NCI-H446 (cell line): ENCODE data around the gene LPCAT2.

Experiments used
- DNase-seq, 2 experiments: peaks; one replicate each; lab custom pipeline; 2025; lab: John Stamatoyannopoulos, UW

Gene LPCAT2

GRCh38 chr16:55555436-55555835, 46.6 kb downstream of the LPCAT2 start:
- DNase-seq = no peak

DNA sequence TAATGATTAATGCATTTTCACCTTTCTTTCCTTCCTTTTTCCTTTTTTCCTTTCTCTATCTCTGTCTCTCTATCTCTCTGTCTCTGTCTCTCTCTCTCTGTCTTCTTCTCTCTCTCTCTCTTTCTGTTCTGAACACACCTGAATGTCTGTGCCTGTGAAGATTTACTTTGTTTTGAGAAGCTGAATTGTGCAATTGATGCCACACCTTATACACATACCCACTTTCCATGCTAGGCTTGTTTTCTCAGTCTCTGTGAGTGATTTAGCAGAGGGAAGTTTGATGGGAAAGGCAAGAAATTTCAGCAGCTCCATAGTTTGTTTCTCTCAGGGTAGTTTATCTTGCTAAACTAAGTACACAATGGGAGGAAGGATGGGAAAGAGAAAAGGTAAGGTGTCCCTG, 48.3 kb downstream of the LPCAT2 start:
- no peak for DNase-seq

- no peak for DNase-seq
These were observed 50.4 kb downstream of the LPCAT2 start for GRCh38 chr16:55559233-55559632.

DNA sequence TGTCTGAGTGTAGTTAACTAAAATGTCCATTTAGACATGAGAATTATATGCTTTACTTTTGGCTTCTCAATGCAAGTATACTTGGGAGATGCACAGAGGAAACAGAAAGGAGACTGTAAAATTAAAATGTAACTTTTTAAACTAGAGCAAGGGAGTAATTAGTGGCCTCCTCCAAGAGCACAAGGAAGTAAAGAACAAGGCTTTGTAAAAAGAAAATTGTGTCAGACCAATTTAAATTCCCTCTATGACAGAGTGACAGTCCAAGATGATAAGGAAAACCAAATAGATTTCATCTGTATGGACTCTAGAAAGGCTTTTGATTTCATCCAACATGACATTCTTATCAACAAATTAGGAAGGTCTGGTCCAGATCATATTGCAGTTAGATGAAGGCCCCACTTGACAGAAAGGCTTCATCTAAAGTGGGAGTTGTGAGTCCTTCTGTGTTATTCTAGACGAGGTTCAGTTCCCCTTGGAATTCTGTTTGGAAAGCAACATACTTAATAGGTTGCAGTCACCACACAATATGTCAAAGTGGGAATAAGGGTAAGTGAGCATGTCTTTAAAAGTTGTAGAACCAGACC, 51.2 kb downstream of the LPCAT2 start:
- no peak for DNase-seq

- no peak for DNase-seq
These were observed 52.5 kb downstream of the LPCAT2 start for GRCh38 chr16:55561319-55561848.

DNA sequence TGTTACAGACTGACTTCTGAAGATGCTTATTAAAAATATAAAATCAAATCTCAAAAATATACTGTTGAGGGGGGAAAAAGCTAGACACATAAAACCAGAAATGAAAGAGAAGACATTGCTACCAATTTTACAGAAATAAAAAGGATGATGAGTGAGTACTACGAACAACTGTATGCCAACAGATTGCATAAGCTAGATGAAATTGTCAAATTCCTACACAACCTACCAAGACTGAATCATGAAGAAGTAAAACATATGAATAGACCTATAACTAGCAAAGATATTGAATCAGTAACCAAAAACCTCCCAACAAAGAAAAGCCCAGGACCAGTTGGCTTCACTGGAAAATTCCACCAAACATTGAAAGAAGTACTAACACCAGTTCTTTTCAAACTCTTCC, 54.1 kb downstream of the LPCAT2 start:
- DNase-seq = no peak

DNA sequence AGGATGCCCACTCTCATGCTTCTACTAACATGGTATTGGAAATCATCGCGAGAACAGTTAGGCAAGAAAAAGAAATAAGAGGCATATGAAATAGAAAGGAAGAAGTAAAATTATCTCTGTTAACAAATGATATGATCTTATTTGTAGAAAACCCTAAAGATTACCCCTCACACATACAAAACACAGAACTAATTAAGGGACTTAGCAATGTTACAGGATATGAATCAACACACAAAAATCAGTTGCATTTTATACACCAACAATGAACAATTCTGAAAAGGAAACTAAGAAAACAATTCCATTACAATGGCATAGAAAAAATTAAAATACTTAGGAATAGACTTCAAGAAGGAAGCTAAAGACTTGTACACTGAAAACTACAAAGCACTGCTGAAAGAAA, 54.9 kb downstream of the LPCAT2 start:
- no peak for DNase-seq

DNA sequence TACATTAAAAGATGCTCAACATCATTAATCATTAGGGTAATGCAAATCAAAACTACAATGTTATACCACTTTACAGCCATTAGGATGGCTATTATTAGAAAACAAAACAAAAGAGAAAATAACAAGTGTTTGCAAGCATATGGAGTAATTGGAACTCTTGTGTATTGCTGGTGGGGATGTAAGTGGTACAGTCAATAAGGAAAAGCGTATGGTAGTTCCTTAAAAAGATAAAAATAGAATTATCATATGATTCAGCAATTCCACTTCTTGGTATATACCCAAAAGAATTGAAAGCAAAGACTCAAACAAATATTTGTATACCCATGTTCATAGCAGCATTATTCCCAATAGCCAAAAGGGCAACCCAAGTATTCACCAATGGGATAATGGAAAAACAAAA, 56.2 kb downstream of the LPCAT2 start:
- DNase-seq = no peak

- no peak for DNase-seq
These were observed 57.7 kb downstream of the LPCAT2 start, which contains the start of gene CAPNS2 for GRCh38 chr16:55566432-55567175. Gene CAPNS2, plus strand, starts transcription at chr16:55566684. Its CDS starts 73 bp downstream, at chr16:55566757.

DNA sequence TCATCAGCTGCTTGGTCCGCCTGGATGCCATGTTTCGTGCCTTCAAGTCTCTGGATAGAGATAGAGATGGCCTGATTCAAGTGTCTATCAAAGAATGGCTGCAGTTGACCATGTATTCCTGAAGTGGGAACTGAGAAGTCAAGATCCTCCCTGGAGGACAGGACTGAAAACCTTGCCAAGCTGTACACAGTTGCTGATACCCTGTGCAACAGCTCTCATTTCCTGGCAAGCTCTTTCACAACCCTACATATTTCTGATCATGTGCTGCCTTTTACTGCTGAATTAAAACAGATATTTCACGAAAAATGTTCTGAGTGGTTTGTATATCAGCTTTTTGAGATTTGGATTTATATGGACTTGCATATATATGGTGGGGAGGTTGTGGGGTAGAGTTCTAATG, 58.5 kb downstream of the LPCAT2 start:
- DNase-seq = no peak

DNA sequence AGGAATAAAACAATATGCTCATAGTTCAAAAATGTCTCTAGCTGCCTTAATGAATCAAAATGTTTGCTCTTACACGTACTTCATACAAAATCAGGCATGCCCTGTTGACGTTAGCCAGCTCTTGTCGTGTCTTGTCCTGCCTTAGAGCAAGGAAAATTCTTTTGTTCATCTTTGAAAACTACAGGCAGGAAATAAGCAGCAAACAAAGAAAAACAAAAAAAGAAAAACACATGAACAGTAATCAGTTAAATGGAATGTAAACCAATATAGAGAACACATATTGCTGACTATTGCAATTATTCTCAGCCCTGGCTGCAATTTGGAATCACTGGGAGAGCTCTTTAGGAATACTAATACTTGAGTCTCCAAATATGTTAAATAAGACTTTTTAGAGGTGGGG, 59.3 kb downstream of the LPCAT2 start:
- no peak for DNase-seq

- no peak for DNase-seq
These were observed 60.2 kb downstream of the LPCAT2 start for GRCh38 chr16:55569025-55569424.

DNA sequence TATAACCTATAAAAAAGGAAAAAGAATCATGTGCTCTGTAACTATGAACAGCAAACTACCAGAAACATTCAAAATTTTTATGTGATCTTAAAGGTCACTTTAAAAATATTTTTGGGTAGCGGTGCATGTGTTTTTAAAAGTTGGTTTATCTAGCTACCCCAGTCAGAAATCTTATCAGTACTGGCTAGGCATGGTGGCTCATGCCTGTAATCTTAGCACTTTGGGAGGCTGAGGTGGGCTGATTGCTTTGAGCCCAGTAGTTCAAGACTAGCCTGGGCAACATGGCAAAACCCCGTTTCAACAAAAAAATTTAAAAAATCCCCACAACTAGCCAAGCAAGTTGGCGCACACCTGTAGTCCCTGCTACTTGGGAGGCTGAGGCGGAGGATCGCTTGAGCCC, 61.3 kb downstream of the LPCAT2 start:
- DNase-seq = no peak

DNA sequence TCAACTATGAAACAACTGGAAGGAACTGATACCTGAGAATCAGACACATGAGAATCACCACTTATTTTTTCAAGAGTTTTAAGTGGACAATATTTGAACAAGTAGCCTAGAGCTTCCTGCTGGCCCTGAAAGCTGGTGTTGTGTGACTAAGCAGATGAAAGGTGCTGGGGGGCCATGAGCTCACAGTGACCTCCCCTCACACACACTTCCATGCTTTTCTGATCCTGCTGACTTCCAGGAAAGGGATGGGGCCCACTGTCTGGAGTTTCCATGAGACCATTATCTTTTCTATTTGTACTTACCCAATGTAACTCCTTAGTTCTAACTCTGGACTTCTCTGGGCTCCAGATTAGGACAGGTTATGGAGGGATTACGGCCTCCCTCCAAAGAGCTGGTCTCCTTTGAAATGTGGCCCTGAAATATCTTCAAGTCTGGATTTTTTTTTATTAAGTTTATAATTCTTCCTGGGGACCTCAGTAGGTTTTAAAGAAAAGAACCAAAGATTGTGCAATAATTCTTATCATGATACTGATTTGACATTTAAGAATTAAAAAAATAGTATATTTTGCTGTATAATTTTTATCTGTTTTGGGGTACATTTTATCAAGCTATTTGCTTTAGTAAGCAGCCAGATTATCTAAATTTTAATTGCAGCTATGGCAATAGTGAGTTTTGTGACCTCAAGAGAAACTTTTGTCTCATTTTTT, 62.5 kb downstream of the LPCAT2 start:
- DNase-seq = no peak

- no peak for DNase-seq
These were observed 63.6 kb downstream of the LPCAT2 start for GRCh38 chr16:55572439-55572838.

DNA sequence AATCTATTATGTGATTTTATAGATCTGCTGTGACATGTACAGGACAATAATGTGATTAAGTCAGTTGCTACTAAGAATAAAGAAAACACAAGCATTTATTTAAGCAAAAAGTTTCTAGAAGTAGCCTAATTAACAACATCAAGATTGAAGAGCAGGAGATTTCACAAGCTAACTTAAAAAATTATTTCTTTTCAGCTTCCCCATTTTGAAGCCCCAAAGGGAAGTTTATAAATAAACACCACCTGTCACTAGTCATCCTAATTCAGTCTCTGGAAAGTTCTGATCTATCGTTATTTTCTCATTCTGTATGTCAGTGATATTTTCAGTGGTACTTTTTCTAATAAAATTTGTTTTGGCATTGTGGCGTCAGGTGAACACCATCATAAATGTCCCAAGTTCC, 65.9 kb downstream of the LPCAT2 start:
- no peak for DNase-seq

GRCh38 chr16:55575496-55575895, 66.6 kb downstream of the LPCAT2 start:
- no peak for DNase-seq

- no peak for DNase-seq
These were observed 67.5 kb downstream of the LPCAT2 start for GRCh38 chr16:55576384-55576783.

- no peak for DNase-seq
These were observed 69.0 kb downstream of the LPCAT2 start for GRCh38 chr16:55577887-55578286.

DNA sequence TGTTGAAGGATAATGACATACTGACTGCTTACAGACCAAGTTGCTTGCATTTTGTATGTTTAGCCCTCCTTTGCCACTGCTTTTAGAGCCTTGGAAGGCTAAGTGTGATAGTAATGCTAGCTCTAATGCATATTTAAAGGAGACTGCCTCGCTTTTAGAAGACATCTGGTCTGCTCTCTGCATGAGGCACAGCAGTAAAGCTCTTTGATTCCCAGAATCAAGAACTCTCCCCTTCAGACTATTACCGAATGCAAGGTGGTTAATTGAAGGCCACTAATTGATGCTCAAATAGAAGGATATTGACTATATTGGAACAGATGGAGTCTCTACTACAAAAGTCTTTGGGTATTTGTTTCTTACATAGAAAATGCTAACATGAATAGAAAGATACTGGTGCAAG, 76.8 kb downstream of the LPCAT2 start:
- no peak for DNase-seq

DNA sequence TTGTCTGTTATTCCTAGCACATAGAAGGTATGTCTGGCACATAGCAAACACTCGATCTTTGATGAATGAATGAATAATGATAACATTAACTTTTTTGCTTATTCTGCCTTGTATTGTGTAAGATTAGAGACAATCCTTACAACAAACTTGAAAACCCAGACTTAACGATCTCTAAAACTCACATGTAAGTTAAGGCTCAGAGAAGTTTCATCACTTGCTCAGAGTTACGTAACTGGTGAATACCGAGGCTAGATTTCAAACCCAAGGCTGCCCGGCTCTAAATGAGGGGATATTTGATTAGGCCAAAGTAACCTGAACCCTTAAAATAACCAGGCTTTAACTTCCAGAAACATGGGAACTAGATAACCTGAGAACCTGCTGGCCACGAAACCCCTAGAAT, 79.9 kb downstream of the LPCAT2 start:
- DNase-seq = no peak

DNA sequence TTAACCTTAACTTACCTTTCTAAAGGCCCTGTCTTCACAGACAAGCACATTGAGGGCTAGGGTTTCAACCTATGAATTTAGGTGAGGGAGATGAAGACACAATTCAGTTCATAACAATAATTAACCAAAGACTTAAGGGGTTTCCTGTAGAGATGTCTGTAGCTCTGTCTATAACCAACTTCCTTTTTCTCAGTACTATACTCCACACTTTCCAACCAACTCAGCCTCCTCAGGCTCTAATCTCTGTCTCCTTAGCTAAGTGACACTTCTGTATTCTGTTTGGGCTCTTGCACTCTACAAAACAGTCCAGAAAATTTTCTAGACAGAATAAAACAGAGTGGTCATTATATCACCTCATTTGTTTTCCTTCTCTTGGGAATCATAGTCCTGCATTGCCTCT, 83.4 kb downstream of the LPCAT2 start:
- no peak for DNase-seq

DNA sequence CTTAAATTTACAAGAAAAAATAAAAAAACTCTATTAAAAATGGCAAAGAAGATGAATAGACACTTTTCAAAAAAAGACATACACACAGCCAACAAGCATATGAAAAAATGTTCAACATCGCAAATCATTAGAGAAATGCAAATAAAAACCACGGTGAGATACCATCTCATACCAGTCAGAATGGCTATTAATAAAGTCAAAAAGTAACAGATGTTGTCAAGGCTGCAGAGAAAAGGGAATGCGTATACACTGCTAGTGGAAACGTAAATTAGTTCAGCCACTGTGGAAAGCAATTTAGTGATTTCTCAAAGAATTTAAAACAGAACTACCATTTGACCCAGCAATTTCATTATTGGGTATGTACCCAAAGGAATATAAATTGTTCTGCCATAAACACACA, 89.1 kb downstream of the LPCAT2 start:
- DNase-seq = no peak
